ENCODE measurements around the gene NADK2. TPM values are rescaled to one million over a fixed set of nuclear protein-coding genes. Genes with fewer than 3 reads are reported as not detected.

The NADK2 gene
- total RNA-seq, 1 donor from 2014 or later = 20.7 TPM

DNA sequence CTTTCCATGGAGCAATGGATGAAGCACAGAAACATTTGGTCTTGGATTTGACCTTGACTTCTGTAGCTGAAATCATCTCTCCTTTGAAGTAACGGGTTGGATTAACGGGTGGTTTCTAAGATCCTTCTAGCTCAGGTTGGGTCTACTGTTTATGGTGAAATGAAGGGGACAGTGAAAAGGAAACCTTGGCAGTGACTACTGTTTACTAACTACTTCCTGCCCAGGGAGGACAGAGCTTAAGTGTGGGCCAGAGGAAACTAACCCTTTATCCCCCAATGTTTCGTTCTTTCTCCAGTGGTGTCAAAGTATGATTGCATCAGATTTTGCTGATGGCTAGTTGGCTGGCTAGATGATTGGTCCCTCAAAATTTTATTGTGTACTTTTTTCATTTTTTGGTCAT is 67.6 kb downstream of the NADK2 start:
- H3K4me3 ChIP-seq (ENCODE audit: insufficient read depth, low read depth, low read length) = no peak overlapping the region
- FAIRE-seq (no peak), DNase-seq (ENCODE audit: low read depth) (no peak)
- H3K79me2 ChIP-seq (ENCODE audit: insufficient read depth, low read length) = no peaks in the 10 kb centered on the region
- no peak overlapping the region for H2AFZ ChIP-seq (ENCODE audit: low read depth, low read length)
- no peak for TF ChIP-seq EZH2 (IDR thresholded peaks at IDR 0.05; ENCODE audit: insufficient read depth, low read length)
- TF ChIP-seq, protein P1, sequence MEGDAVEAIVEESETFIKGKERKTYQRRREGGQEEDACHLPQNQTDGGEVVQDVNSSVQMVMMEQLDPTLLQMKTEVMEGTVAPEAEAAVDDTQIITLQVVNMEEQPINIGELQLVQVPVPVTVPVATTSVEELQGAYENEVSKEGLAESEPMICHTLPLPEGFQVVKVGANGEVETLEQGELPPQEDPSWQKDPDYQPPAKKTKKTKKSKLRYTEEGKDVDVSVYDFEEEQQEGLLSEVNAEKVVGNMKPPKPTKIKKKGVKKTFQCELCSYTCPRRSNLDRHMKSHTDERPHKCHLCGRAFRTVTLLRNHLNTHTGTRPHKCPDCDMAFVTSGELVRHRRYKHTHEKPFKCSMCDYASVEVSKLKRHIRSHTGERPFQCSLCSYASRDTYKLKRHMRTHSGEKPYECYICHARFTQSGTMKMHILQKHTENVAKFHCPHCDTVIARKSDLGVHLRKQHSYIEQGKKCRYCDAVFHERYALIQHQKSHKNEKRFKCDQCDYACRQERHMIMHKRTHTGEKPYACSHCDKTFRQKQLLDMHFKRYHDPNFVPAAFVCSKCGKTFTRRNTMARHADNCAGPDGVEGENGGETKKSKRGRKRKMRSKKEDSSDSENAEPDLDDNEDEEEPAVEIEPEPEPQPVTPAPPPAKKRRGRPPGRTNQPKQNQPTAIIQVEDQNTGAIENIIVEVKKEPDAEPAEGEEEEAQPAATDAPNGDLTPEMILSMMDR (IDR thresholded peaks at IDR 0.05; ENCODE audit: insufficient read depth, low read depth, low read length) = no peak
- no peaks in the 10 kb centered on the region for H3K27me3 ChIP-seq (ENCODE audit: insufficient read depth, low read length)
- no peaks in the 10 kb centered on the region for H3K4me1 ChIP-seq (ENCODE audit: insufficient read depth, low read length)
- H3K9me3 ChIP-seq (ENCODE audit: insufficient read depth, low read depth, low read length) = no peaks in the 10 kb centered on the region
- no peak overlapping the region for H3K27ac ChIP-seq (ENCODE audit: low read depth, low read length)
- H3K4me3 Mint-ChIP-seq (ENCODE audit: unreplicated experiment) = no peak overlapping the region
- no peaks in the 10 kb centered on the region for H3K27me3 Mint-ChIP-seq (ENCODE audit: low read depth, unreplicated experiment)
- peaks cover 61% of the 10 kb centered on the region for H3K36me3 ChIP-seq (ENCODE audit: insufficient read depth, low read length)
- no peak overlapping the region for H3K27ac Mint-ChIP-seq (ENCODE audit: unreplicated experiment)
- no peak overlapping the region for H3K9ac ChIP-seq (ENCODE audit: low read length)
- H3K36me3 Mint-ChIP-seq (ENCODE audit: low read depth, unreplicated experiment) = peaks cover 11% of the 10 kb centered on the region
- H3K4me1 Mint-ChIP-seq (ENCODE audit: low read depth, unreplicated experiment) = no peaks in the 10 kb centered on the region
- no peaks in the 10 kb centered on the region for H3K9me3 Mint-ChIP-seq (ENCODE audit: unreplicated experiment)
- peaks cover 3% of the 10 kb centered on the region for H4K20me1 ChIP-seq (ENCODE audit: insufficient read depth, low read length)
- H3K4me2 ChIP-seq (ENCODE audit: low read length) = no peak overlapping the region

DNA sequence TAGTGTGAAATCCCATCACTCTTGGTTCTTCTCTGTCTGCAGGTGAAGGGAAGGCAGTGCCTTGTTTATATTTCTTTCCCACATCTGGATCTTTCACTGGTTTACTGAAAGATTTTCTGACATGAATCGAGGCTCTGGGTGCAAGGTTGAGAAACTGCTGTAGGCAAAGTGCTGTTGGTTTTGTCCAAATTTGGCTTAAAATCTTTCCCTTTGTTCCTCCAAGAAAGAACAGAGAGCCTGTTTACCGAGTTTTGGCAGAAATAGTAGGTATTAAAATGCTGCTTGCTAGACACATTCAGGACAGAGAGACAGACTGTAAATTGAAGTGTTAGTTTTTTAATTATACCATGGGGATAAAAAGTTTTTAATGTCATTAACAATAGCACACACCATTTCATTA is 68.3 kb downstream of the NADK2 start:
- no peaks in the 10 kb centered on the region for H3K79me2 ChIP-seq (ENCODE audit: insufficient read depth, low read length)
- H3K4me3 Mint-ChIP-seq (ENCODE audit: unreplicated experiment) = no peak overlapping the region
- H3K36me3 Mint-ChIP-seq (ENCODE audit: low read depth, unreplicated experiment) = peaks cover 14% of the 10 kb centered on the region
- TF ChIP-seq, protein P1 (IDR thresholded peaks at IDR 0.05; ENCODE audit: insufficient read depth, low read depth, low read length) = no peak
- no peak for TF ChIP-seq EZH2 (IDR thresholded peaks at IDR 0.05; ENCODE audit: insufficient read depth, low read length)
- H3K36me3 ChIP-seq (ENCODE audit: insufficient read depth, low read length) = peaks cover 59% of the 10 kb centered on the region
- H2AFZ ChIP-seq (ENCODE audit: low read depth, low read length) = no peak overlapping the region
- H3K9me3 Mint-ChIP-seq (ENCODE audit: unreplicated experiment) = no peaks in the 10 kb centered on the region
- no peak overlapping the region for H3K4me2 ChIP-seq (ENCODE audit: low read length)
- no peak overlapping the region for H3K4me3 ChIP-seq (ENCODE audit: insufficient read depth, low read depth, low read length)
- no peak overlapping the region for H3K27ac Mint-ChIP-seq (ENCODE audit: unreplicated experiment)
- no peaks in the 10 kb centered on the region for H3K9me3 ChIP-seq (ENCODE audit: insufficient read depth, low read depth, low read length)
- no peak for DNase-seq (ENCODE audit: low read depth)
- no peak overlapping the region for H3K9ac ChIP-seq (ENCODE audit: low read length)
- peaks cover 3% of the 10 kb centered on the region for H4K20me1 ChIP-seq (ENCODE audit: insufficient read depth, low read length)
- no peaks in the 10 kb centered on the region for H3K27me3 ChIP-seq (ENCODE audit: insufficient read depth, low read length)
- H3K4me1 ChIP-seq (ENCODE audit: insufficient read depth, low read length) = no peaks in the 10 kb centered on the region
- FAIRE-seq = no peak
- H3K27ac ChIP-seq (ENCODE audit: low read depth, low read length) = no peak overlapping the region
- no peaks in the 10 kb centered on the region for H3K27me3 Mint-ChIP-seq (ENCODE audit: low read depth, unreplicated experiment)
- H3K4me1 Mint-ChIP-seq (ENCODE audit: low read depth, unreplicated experiment) = no peaks in the 10 kb centered on the region

DNA sequence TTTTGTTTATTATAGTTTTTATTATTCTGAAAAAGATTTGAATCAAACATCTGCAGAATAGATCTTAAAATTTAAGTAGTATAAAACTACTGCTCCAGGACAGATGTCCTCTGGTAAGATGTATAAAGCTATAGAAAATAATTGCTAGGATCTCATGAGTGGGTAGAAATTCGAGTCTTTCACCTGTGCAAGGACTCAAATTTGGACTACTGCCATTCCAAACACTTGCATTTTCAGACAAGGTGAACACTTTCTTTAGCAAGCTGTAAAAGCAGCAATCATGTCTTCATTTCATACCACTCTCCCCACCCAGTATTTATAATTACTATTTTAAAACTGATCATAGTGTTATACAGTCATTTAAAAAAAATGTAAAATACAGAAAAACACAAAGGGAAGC is 69.1 kb downstream of the NADK2 start:
- no peaks in the 10 kb centered on the region for H3K4me1 Mint-ChIP-seq (ENCODE audit: low read depth, unreplicated experiment)
- FAIRE-seq (no peak), DNase-seq (ENCODE audit: low read depth) (no peak)
- no peaks in the 10 kb centered on the region for H3K27me3 Mint-ChIP-seq (ENCODE audit: low read depth, unreplicated experiment)
- H3K9me3 Mint-ChIP-seq (ENCODE audit: unreplicated experiment) = no peaks in the 10 kb centered on the region
- Histone ChIP-seq H3K79me2 (ENCODE audit: insufficient read depth, low read length) (no peaks in the 10 kb centered on the region), H3K9me3 (ENCODE audit: insufficient read depth, low read depth, low read length) (no peaks in the 10 kb centered on the region), H3K27me3 (ENCODE audit: insufficient read depth, low read length) (no peaks in the 10 kb centered on the region), H3K27ac (ENCODE audit: low read depth, low read length) (no peak overlapping the region), H3K36me3 (ENCODE audit: insufficient read depth, low read length) (peaks cover 63% of the 10 kb centered on the region), H4K20me1 (ENCODE audit: insufficient read depth, low read length) (peaks cover 3% of the 10 kb centered on the region), H3K4me2 (ENCODE audit: low read length) (no peak overlapping the region), H2AFZ (ENCODE audit: low read depth, low read length) (no peak overlapping the region), H3K4me3 (ENCODE audit: insufficient read depth, low read depth, low read length) (no peak overlapping the region), H3K9ac (ENCODE audit: low read length) (no peak overlapping the region), H3K4me1 (ENCODE audit: insufficient read depth, low read length) (no peaks in the 10 kb centered on the region)
- no peak overlapping the region for H3K27ac Mint-ChIP-seq (ENCODE audit: unreplicated experiment)
- TF ChIP-seq, protein P1 (IDR thresholded peaks at IDR 0.05; ENCODE audit: insufficient read depth, low read depth, low read length) = no peak
- H3K4me3 Mint-ChIP-seq (ENCODE audit: unreplicated experiment) = no peak overlapping the region
- peaks cover 19% of the 10 kb centered on the region for H3K36me3 Mint-ChIP-seq (ENCODE audit: low read depth, unreplicated experiment)

All from astrocyte (in vitro differentiated cells and primary cell).